ENCODE results near the gene WLS. TPM values are rescaled to one million over a fixed set of nuclear protein-coding genes. Genes with fewer than 3 reads are reported as not detected.

WLS gene
- total and polyA plus RNA-seq, 2 experiments from 2014 or later, result 113 to 114 TPM

DNA sequence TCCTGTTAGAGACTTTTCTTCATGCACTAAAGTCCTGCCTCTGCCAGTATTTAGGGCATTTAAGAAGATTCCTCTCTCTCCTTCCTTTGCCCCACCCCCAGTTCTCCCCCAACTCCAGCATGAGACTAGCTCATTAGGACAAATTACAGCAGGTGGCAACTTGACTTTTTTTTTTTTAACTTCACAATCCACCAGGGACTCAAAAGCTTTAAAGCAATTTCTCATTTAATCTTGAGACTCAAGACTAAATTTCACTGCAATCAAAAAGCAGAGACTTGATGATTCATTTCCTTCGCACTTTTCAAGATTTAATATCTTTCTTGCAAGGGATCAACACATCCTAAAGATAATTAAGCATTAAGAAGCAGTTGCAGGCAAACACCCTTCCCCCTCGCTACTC, 74.9 kb downstream of the WLS start:
- H3K27ac ChIP-seq, result peak overlapping the region; percentile 48
- H3K4me1 ChIP-seq (ENCODE audit: low read depth), result peaks cover 25% of the 10 kb centered on the region
- no peaks in the 10 kb centered on the region for H3K27me3 ChIP-seq
- TF ChIP-seq, protein P1, sequence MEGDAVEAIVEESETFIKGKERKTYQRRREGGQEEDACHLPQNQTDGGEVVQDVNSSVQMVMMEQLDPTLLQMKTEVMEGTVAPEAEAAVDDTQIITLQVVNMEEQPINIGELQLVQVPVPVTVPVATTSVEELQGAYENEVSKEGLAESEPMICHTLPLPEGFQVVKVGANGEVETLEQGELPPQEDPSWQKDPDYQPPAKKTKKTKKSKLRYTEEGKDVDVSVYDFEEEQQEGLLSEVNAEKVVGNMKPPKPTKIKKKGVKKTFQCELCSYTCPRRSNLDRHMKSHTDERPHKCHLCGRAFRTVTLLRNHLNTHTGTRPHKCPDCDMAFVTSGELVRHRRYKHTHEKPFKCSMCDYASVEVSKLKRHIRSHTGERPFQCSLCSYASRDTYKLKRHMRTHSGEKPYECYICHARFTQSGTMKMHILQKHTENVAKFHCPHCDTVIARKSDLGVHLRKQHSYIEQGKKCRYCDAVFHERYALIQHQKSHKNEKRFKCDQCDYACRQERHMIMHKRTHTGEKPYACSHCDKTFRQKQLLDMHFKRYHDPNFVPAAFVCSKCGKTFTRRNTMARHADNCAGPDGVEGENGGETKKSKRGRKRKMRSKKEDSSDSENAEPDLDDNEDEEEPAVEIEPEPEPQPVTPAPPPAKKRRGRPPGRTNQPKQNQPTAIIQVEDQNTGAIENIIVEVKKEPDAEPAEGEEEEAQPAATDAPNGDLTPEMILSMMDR (IDR thresholded peaks at IDR 0.05; ENCODE audit: low read depth, low read length), result no peak
- H3K4me3 ChIP-seq, result no peak overlapping the region
- peaks cover 15% of the 10 kb centered on the region for H3K36me3 ChIP-seq
- no peaks in the 10 kb centered on the region for H3K9me3 ChIP-seq (ENCODE audit: low read depth)
- DNase-seq (ENCODE audit: low read depth in 1 of 2, low spot score in 1 of 2), result no peak

DNA sequence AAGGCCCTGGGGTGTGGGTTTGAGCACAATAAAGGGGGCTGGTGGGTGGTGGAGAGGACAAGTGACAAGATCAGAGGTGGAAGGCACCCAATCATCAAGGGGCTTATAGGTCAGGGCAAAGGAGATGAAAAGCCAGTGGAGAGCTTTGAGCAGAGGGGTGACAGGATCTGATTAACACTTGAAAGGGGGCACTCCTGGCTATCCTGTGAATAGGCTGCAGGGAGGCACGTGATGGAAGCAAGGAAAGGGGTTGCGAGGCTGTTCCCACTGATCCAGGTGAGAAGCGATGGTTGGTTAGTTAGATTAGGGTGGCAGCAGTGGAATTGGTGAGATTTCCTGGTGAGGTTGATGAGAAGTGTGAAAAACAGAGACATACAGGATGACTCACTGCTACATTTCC, 80.6 kb downstream of the WLS start:
- Histone ChIP-seq H3K36me3 (peaks cover 37% of the 10 kb centered on the region), H3K4me3 (no peak overlapping the region), H3K27me3 (no peaks in the 10 kb centered on the region), H3K9me3 (ENCODE audit: low read depth) (no peaks in the 10 kb centered on the region), H3K4me1 (ENCODE audit: low read depth) (peaks cover 20% of the 10 kb centered on the region), H3K27ac (no peak overlapping the region)
- TF ChIP-seq, protein P1 (IDR thresholded peaks at IDR 0.05; ENCODE audit: low read depth, low read length), result no peak
- DNase-seq (ENCODE audit: low read depth in 1 of 2, low spot score in 1 of 2), result no peak

DNA sequence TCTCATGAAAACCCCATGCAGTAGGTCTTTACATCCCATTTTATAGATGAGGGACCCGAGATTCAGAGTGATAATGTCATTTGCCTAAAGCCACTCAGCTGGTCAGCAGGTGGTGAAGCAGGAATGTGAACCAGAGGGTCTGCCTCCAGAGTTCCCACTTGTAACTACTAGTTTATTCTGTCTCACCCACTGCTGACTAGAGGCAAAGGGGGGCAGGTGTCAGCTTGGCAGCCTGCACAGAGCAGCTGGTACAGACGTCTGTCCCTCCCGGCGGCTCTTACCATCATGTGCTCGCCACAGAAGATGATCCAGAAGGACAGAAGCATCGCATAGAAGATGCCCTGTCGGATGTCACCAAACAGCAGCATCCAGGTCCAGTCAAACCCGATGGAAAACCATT, 82.4 kb downstream of the WLS start:
- no peaks in the 10 kb centered on the region for H3K9me3 ChIP-seq (ENCODE audit: low read depth)

DNA sequence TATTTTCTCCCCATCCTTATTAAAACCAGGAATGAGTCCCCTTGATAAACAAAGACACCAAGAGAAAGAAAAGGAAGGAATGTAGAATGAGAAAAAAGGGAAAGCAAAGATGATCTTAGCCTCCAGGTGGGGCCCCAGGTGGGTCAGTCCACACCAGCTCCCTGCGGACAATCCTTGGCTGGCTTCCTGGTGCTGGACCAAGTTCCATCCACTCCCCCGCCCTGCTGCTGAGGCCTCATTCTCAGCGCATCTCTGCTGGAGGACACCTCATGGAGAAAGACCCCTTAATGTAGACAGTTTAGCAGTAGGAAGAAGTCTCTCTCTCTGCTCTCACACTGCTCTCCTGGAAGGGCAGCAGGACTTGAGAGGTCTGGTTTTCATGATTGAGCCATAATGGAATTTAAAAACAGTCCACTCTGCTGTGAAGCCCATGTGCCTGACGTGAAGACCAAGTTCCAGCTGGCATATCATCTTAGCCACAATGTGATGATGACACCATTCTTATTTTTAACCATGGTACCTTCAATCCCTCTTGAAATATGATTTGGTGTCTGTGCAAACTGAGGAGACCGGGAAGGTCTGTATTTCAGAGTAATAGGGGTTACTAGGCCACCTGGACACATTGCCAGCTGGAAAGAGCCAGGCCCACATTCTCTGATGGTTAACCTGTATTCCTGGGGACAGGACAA, 83.1 kb downstream of the WLS start:
- H3K27ac ChIP-seq, result no peak overlapping the region

More for the DNA sequence above, 82.4 kb downstream of the WLS start:
- DNase-seq (ENCODE audit: low read depth in 1 of 2, low spot score in 1 of 2), result no peak
- Histone ChIP-seq H3K27me3 (no peaks in the 10 kb centered on the region), H3K4me3 (no peak overlapping the region), H3K4me1 (ENCODE audit: low read depth) (peaks cover 11% of the 10 kb centered on the region), H3K27ac (no peak overlapping the region), H3K36me3 (peaks cover 36% of the 10 kb centered on the region)
- TF ChIP-seq, protein P1 (IDR thresholded peaks at IDR 0.05; ENCODE audit: low read depth, low read length), result no peak

DNA sequence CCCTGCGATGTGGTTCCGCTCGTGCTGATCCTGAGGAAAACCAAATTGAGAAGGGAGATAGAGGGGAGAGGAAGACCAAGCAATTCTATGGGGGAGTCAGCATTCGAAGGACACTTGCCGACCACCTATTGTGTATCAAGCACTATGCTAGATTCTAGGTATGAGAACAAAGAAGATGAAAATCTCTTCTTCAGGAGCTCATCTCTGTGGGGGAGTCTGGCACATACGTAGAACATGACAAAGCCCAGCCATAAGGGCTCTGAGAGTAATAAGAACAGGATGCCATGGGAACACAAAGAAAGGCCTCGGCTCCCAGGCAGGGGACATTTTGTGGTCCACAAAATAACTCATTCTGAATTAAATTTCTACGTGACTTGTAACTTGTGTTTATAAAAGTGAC, 83.7 kb downstream of the WLS start:
- no peak for DNase-seq (ENCODE audit: low read depth in 1 of 2, low spot score in 1 of 2)
- H3K27me3 ChIP-seq, result no peaks in the 10 kb centered on the region
- peaks cover 11% of the 10 kb centered on the region for H3K4me1 ChIP-seq (ENCODE audit: low read depth)
- peak overlapping the region; percentile 82 for H3K27ac ChIP-seq
- H3K9me3 ChIP-seq (ENCODE audit: low read depth), result no peaks in the 10 kb centered on the region
- TF ChIP-seq, protein P1 (IDR thresholded peaks at IDR 0.05; ENCODE audit: low read depth, low read length), result no peak
- H3K4me3 ChIP-seq, result no peak overlapping the region
- H3K36me3 ChIP-seq, result peaks cover 43% of the 10 kb centered on the region

More for the DNA sequence above, 83.1 kb downstream of the WLS start:
- Histone ChIP-seq H3K27me3 (no peaks in the 10 kb centered on the region), H3K9me3 (ENCODE audit: low read depth) (no peaks in the 10 kb centered on the region), H3K36me3 (peaks cover 36% of the 10 kb centered on the region), H3K4me3 (no peak overlapping the region), H3K4me1 (ENCODE audit: low read depth) (peaks cover 11% of the 10 kb centered on the region)
- DNase-seq (ENCODE audit: low read depth in 1 of 2, low spot score in 1 of 2), result no peak
- TF ChIP-seq, protein P1 (IDR thresholded peaks at IDR 0.05; ENCODE audit: low read depth, low read length), result no peak

Data from cardiac muscle cell (in vitro differentiated cells and primary cell).